ENCODE measurements around the gene XPR1.
A peak's percentile ranks its signal among the peaks of the same experiment; 100 is the strongest.

Gene XPR1

GRCh38 chr1:180859306-180859705 is 227.5 kb downstream of the XPR1 start:
- TF ChIP-seq CTCF (IDR thresholded peaks at IDR 0.05; ENCODE audit: insufficient read depth, low read depth, low read length, missing control alignments), result no peak
- H3K4me3 ChIP-seq (ENCODE audit: low read length), result no peak overlapping the region
- DNase-seq (ENCODE audit: low read depth), result no peak

- H3K4me3 ChIP-seq (ENCODE audit: low read length), result no peak overlapping the region
- no peak for TF ChIP-seq CTCF (IDR thresholded peaks at IDR 0.05; ENCODE audit: insufficient read depth, low read depth, low read length, missing control alignments)
- DNase-seq (ENCODE audit: low read depth), result no peak
Observed at GRCh38 chr1:180860535-180860934, 228.7 kb downstream of the XPR1 start.

- TF ChIP-seq CTCF (IDR thresholded peaks at IDR 0.05; ENCODE audit: insufficient read depth, low read depth, low read length, missing control alignments), result no peak
- DNase-seq (ENCODE audit: low read depth), result no peak
Observed at GRCh38 chr1:180862305-180862704, 230.5 kb downstream of the XPR1 start.

GRCh38 chr1:180863158-180863775 is 231.4 kb downstream of the XPR1 start:
- no peak overlapping the region for H3K4me3 ChIP-seq (ENCODE audit: low read length)
- peak; percentile 57 for DNase-seq (ENCODE audit: low read depth)

More at GRCh38 chr1:180862305-180862704, 230.5 kb downstream of the XPR1 start:
- H3K4me3 ChIP-seq (ENCODE audit: low read length), result no peak overlapping the region

GRCh38 chr1:180881806-180882509 is 250.1 kb downstream of the XPR1 start:
- peak; percentile 43 for TF ChIP-seq CTCF (IDR thresholded peaks at IDR 0.05; ENCODE audit: insufficient read depth, low read depth, low read length, missing control alignments)
- no peak overlapping the region for H3K4me3 ChIP-seq (ENCODE audit: low read length)
- peak; percentile 53 for DNase-seq (ENCODE audit: low read depth)

More at GRCh38 chr1:180863158-180863775, 231.4 kb downstream of the XPR1 start:
- TF ChIP-seq CTCF (IDR thresholded peaks at IDR 0.05; ENCODE audit: insufficient read depth, low read depth, low read length, missing control alignments), result peak; percentile 58

- no peak for TF ChIP-seq CTCF (IDR thresholded peaks at IDR 0.05; ENCODE audit: insufficient read depth, low read depth, low read length, missing control alignments)
- DNase-seq (ENCODE audit: low read depth), result no peak
- H3K4me3 ChIP-seq (ENCODE audit: low read length), result no peak overlapping the region
Observed at GRCh38 chr1:180884588-180885300, 252.9 kb downstream of the XPR1 start.

Measured in epithelial cell of esophagus (primary cell).